ENCODE data around the gene SEMA3B.
A peak's percentile ranks its signal among the peaks of the same experiment; 100 is the strongest.
"Not testable (repeated sequence)": the region's sequence is repeated elsewhere in the genome, so short reads cannot be mapped to it uniquely, and the experiment has no call there.

SEMA3B gene

DNA sequence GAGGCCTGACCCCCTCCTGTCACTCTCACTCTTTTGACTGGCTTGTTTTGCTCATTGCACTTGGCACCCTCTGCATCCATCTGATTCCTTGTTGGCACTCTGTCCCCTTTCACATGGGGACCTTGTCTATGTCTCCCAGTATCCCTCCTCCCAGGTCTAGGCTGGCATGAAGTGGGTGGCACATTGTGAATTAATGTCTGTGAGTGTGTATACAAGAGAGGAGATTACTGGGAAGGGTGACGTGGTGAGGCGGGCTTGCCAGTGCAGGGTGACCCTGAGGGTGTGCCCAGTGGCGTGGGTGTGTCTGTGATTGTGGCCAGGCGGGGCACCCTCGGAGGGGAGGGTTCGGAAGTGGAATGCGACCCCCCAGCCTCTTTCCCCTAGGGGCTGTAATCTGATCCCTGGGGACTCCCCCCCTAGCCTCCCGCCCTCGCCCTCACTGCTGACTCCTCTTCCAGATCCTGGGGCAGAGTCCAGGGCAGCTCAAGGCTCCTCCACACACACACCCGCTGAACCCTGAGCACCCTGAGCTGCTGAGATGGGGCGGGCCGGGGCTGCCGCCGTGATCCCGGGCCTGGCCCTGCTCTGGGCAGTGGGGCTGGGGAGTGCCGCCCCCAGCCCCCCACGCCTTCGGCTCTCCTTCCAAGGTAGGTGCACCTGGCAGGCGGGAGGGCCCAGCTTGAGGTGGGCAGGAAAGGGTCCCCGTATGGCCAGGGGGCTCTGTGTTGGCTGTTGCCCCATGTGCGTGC is at the start of gene SEMA3B:
SEMA3B (plus strand) TSS at position 445 of the 749 bp plus-strand sequence; CDS start at position 539, 94 bp downstream.
- no peak for DNase-seq

DNA sequence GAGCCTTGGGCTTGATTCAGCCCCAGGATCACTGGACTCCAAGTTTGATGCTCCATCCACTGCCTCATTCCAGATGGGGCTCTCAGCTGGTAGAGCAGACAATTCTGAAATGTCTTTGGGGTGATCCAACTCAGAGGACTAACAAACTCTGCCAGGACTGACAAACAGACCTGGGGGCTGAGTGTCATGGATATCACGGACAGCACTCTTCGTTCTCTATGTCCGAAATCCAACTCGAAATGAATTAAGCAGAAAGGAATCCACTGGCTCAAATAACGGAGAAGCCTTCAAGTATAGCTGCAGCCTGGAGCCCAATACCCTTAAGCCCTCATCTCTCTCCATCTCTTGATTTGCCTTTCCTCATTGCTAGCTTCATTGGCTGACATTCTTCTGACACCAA is 49.7 kb upstream of the SEMA3B start:
- DNase-seq, result no peak

DNA sequence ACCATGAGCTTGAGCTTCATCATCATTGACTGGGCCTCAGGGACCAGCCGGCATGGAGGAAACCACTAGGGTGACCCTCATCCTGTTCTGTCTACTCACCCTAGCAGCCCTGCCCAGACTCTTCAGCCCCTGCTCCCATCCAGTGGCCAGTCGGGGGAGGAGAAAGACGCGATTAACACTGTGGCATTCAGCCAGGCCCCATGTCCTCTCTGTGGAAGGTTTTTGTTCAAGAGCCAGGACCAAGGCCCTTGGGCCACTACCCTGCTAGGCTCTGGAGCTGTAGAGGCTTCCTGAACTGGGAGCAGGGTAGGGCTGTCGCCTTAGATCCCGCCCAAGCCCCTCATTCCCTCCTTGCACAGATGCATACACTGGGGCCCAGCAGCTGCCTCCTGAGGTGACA is 48.8 kb upstream of the SEMA3B start:
- DNase-seq, result no peak

DNA sequence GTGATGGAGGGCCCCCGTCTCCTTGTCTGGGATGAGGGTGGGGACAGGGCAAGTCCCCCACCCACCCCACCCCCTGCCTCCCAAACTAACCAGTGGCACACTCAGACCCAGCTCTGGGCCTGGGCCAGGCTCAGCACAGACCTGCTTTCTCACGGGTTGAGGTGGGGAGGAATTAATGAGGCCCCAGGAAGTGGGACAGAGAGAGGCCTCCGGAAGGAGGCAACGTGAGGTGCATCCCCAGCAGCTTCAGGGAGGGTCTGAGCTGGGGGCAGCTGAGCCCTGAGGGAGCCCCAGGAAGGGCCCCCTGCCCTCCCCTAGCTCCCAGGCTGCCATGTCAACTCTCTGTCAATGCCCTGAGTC is 47.9 kb upstream of the SEMA3B start:
- DNase-seq, result no peak

DNA sequence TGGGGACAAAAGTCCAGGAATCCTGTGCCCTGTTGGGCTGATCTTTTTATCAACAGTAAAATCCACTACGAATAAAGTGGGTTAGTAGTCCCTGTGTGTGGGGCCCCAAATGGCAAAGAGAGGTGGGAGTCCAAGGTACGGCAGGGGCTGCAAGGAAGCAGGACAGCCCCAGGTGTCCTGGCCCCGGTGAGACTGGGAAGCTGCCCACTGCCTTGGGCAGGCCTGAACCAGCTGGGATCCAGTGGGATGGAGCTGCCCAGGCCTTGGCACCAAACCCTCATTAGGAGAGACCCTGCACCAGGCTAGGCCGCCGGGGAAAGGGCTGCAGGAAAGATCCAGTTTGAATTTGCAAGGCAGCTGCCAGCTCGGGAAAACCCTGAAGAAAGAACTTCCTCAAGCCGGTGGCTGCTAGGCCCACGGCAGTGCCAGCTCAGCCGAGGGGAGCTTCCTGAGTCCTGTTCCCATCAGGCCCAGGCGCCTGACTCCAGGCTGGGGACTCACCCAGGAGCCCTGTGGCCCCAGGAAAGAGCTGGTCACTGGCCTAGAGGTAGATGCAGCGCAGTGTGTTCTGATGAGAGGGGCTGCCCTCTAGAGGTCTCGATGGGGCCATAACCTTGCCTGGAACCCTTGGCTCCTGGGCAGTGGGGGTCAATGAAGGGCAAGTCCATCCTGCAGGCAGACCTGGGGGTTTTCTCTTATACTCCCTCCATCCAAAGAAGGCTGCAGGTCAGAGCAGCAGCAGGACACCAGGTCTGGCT is 47.4 kb upstream of the SEMA3B start:
- no peak for DNase-seq

DNA sequence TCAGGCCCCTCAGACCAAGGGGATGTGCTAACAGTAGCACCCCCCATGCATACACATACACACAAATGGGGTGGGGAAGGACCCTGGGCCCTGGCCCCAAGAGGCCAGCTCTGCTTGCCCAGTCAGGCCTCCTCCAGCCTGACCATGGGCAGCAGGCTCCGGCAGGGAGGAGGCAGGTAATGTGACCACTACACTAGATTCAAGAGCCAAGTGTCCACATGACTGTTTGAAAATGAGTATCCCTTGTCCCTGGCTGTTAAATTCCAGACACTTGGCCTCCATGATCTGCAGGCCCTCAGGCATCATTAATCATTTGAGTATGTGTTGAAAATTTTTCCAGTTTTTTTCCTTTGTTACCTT is 46.8 kb upstream of the SEMA3B start:
- DNase-seq, result no peak

DNA sequence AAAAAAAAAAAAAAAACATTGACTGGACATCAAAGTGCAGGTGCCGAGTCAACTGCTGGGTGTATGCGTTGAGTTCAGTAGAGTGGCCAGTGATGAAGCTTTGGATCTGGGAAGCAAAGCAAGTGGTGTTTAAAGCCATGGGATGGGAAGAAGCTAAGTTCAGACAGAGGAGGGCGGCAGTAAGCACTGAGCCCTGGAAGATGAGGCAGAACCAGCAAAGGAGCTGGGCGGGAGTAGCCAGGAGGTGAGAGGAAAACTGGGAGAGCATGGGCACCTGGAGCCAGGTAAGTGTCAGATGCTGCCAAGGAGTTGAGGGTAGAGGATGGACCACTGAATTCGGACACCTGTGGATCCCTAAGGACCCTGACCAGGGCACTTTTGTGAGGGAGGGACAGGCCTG is 44.3 kb upstream of the SEMA3B start:
- DNase-seq, result no peak

DNA sequence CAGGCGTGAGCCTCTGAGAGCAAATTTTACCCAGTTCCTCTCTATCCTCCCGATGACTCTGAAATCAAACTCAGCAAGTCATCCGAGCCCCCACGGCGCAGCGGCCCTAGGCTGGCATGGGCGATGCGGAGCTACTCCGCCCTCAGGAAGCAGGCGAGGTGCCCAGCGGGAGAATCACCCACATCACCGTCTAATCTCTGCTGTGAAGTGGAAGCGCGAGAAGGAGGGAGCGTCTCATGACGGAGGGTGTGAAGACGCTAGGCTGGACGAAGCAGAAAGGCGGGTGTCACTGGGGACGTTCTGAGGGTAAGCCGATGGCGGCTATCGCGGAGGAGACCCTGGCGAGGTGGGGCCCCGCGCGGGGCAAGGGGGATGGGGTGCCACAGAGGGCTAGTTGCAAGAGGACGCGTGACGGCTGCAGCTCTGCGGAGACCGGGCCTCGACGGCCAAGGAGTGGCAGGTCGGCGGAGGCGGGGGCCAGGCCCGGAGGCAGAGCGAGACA is 42.0 kb upstream of the SEMA3B start:
- no peak for DNase-seq

DNA sequence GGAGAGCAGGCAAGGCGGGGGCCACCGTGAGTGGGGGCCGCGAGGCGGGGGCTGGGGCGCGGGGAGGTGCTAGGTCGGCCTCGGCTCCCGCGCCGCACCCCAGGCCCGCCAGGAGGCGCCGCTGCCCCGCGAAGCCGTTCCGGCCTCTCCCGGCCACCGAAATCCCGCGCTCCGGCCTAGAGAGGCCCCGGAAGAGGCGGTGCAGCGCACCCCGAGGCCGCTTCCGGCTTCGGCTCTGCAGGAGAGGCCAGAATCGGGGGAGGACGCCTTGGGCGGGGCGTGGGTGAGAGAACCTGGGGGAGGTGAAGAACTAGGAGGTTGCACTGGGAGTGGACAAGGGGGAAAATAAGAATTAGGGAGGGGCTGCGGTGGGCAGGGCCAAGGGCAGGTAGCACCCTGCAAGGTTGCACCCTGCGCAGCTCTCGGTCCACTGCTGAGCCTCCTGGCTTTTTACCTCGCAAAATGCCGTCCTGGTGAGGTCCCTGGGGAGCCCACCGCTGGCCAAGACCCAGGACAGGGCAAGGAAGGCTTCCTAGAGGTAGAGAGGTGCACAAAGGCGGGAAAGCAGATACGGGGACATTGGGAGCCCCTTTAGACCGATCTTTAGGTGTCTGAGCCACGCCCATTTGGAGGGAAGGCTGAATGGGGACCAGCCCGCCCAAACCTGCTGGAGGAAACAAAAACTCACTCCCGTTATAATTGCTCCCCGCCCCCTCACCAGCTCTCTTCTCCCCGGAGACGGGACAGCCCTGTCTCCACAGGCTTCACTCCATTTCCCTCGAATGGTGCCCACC is 41.4 kb upstream of the SEMA3B start:
- DNase-seq, result peak; percentile 95

DNA sequence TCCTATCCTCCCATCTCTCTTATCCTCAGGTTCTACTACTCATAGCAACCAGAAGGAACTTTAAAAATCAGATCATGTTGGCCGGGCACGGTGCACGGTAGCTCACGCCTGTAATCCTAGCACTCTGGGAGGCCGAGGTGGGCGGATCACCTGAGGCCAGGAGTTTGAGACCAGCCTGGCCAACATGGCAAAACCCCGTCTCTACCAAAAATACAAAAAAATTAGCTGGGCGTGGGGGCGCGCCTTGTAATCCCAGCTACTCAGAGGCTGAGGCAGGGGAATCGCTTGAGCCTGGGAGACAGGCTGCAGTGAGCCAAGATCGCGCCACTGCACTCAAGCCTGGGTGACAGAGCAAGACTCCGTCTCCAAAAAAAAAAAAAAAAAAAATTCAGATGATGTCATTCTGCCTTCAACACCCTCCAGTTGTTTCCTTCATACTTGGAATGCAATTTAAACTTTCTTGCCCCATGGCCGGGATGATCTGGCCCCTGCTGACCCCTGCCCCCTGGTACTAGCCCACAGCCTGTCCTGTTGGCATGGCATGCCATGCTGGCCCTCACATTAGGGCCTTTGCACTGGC is 40.7 kb upstream of the SEMA3B start:
- not testable (repeated sequence) for DNase-seq

DNA sequence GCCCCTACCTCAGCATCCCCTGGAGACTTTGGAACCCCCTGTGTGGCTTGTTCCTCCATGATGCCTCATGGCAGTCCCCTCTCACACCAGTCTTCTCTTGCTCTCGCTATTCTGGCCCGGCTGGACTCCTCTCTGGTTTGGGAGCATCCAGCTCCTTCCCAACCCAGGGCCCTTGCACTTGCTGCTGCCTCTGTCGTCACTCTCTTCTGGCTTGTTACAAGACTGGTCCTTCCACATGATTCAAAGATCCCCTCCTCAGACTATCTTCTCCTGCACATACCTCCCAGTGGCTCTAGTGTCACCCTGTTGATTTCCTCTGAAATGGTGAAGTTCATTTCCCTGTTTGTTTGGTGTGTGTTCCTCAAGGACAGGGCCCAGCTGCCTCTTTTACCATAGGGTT is 39.5 kb upstream of the SEMA3B start:
- DNase-seq, result no peak

DNA sequence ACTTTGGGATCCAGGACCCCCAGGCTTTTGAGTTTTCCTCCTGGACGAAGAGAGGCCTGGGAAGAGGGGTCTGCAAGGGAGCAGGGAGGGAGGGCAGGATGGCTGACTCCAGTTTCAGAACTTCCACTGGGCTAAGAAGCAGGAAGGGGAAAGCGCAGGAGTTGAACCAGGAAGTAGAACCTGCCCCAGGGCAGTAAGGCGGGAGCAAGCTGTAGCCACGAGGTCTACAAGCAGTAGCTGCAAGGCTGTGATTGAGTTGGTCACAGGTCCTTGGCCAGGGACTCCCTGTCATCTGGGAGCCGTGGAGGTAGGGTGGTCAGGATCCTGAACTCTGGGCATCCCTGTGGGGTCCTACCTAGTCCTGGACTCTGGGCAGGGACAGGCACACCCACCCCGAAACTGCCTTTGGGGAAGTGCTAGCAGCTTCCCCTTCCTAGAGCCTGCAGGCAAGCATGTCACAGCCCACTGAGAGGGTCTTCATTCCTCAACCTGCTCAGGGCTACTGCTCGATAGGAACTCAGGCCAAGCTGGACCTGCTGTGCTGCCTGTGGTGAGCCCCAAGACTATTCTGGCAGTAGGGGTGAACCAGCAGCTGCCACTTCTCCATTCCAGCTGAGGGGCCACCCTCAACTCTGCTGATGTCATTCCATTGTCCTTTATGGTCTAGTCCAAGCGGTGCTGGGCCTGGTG is 38.7 kb upstream of the SEMA3B start:
- DNase-seq, result no peak

DNA sequence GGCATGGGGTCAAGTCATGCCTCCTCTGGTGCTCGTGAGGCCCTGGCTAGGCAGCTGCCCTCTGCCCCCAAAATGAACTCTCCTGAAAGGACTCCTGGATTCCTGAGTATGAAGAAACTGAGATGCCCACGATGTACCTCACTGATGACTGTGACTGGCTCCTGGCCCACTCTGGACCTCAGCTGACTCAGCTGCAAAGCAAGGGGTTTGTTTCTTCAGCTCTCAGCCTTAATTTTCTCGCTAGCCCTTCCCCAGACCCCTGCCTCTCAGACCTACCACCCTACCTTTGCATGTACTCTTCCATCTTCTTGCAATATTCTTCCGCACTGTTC is 38.2 kb upstream of the SEMA3B start:
- no peak for DNase-seq

DNA sequence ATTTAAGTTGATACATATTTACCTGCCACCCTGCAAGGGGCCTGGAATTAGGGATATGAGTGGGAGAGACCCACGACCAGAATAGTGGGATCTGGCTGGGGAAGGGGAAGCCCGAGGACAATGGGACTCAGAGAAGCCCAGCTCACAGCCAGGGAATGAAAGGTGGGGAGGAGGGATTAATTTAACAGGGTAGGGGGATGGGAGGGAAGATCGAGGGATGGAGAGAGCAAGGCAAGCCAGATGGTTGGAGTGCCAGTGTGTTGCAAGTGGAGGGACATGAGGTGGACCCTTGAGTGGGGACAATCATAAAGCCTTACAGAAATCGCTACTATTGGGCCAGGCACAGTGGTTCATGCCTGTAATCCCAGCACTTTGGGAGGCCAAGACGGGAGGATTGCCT is 37.4 kb upstream of the SEMA3B start:
- DNase-seq, result no peak

DNA sequence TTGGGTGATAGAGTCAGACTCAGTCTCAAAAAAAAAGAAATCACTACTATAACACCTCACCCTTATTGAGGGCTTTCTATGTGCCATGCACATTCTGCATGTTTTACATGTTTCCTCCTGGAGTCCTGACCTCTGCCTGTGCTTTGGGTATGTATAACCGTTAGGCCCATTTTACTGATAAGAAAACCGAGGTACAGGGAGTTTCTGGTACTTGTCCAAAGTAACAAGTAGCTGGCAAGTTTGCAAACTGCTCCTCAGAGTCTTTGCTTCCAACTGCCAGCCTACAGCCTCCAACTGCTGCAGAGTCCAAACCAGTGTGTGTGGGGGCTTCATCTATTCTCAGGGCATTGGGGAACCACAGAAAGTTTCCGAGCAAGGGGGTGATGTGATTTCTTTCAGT is 36.6 kb upstream of the SEMA3B start:
- no peak for DNase-seq

DNA sequence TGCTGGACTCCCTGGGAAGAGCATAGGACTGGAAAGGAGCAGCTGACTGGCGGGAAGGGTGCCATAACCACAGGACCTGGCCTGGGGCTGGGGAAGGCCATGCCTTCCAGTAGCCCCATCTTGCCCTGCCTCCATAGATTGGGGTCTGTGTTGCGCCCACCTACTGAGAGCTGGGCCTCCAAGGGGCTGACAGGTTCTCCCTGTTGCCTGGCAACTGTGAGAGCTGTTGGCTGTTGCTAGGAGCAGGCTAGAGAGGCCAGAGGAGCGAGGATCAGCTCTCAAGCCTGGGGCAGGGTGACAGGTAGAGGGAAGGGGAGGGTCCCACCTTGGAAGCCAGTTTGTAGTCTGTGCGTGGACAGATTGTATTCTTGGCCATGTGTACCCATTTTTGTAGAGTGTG is 35.8 kb upstream of the SEMA3B start:
- DNase-seq, result no peak

DNA sequence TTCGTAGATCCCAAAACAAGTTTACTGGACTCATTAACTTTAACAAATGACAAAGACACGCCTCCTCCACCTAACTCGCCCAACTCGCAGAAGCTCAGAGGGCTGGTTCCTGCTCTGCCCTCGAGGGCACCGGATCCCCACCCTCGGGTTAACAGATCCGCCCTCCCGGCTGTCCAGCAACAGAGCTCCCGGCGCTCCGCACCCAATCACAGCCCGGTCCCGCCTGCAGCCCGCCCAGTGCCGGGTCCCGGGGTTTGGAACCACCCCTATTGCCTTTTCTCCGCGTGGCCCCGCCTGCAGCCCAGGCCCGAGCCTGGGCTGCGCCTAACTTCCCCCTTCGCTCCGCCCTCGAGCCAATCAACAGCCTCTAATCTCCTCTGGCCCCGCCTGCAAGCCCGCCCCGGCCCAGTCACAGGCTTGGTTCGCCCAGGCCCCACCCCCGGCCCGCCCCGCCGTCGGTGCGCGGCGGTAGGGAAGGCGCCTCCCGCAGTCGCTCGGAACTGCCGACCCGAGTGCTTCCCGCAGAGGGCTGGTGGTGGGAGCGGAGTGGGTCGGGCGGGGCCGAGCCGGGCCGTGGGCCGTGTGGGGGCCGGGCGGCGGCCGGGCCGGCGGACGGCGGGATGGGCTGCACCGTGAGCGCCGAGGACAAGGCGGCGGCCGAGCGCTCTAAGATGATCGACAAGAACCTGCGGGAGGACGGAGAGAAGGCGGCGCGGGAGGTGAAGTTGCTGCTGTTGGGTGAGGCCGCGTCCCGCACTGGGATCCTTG is 33.0 kb upstream of the SEMA3B start, which contains the start of gene GNAI2:
GNAI2 (plus strand) TSS at position 489 of the 768 bp plus-strand sequence; CDS start at position 621, 132 bp downstream.
- DNase-seq, result peak; percentile 98

DNA sequence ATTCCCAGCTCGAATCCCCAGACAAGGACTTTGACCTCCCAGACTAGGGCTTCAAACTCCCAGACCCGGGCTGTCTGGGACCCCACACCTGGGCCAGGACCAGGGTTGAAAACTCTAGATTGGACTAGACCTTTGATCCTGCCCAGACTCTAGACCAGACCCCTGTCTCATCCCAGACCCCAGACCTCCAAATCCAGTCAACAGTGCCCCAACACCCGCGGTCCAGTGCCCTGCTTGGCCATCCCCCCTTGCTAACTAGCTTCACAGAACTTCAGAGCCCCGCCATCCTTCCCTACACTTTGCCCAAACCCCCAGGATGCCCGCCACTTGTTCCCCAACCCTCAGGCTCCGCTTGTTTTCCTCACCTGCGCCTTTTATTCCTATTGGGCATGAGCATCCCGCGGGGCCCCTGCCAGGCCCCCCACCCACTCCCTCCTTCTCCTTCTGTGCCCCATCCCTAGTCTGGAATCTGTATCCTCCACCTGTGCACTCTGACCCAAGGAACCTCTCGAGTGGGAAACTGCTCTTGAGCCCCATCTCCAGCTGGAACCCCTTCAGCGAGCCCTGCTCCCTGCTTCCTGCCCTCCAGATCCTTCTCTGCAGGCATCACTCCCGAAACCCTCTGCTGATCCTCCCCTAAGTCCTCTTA is 32.3 kb upstream of the SEMA3B start:
- no peak for DNase-seq

DNA sequence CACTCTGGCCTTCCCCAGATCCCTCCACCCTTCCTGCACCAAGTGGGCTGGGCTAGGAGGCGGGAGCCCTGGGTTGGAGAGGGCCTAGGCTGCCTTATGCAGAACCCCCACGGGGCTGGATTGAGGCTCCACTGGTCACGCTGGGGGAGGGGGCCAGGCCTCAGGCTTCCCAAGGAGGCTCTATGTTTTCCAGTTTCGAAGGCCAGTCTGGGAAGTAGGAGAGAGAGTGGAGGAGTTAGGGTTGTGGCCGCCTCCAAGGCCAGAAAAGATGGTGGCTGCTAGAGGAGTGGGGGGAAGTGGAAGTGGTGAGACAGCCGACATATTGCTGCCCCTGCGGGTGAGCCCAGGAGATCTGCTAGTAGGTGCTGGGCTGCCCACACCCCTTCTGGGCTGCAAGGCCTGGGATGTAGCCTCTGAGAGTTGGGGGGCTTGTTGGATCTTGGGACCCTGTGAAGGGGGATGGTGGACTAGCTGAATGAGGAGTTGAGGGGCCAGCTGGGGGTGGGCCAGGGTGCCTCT is 31.8 kb upstream of the SEMA3B start:
- peak; percentile 70 for DNase-seq

DNA sequence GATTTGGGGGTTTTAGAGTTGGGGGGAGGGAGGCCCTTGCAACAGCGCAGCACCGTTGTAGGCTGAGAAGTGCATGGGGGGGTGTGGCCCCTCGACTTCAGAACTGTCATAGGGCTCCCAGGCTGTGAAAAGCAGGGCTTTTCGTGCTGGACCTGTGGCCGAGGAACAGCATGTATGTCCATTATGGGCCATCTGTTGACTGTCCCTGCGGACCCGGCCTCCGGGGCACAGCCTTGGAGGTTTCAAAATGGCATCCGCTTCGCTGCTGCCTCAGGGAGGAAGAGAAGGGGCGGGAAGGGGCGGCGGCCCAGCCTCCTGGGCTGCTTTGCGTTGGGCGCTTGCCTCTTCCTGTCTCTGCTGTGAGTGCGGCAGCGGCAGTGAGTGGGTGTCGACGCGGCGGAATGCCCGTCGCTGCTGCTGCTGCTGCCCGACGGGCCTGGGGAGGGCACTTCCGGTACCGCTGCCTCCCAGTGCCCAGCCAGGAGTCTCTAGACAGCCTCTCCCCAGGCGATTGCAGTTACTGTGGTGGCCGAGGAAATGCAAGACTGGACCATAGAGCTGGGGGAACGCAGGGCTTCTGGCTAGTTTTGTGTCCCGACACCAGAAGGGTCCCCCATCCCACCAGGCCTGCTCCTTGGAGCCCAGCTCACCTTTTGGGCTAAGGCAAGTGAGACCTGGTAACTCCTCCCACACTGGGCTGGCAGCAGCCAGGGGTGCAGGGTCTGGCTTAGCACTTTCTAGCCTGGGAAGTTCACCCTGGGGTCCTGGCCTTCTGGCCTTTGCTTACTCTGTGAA is 31.0 kb upstream of the SEMA3B start:
- DNase-seq, result peak; percentile 92
